ENCODE results near the gene GYG1. TPM values are rescaled to one million over a fixed set of nuclear protein-coding genes. Genes with fewer than 3 reads are reported as not detected.

GYG1 gene
- total RNA-seq, 1 experiment from 2014 or later: 45.7 TPM

Other genes with a start within 250 kb of the GYG1 start
- gene CPB1, start 163.7 kb upstream of the GYG1 start, total RNA-seq (2014; rRNA removed; shearing (Covaris generic)): not detected in 2 replicates
- gene CPA3, start 126.2 kb upstream of the GYG1 start, total RNA-seq (2014; rRNA removed; shearing (Covaris generic)): not detected in 2 replicates
- gene HLTF, start 95.0 kb downstream of the GYG1 start, total RNA-seq (2014; rRNA removed; shearing (Covaris generic)): 54.8 and 63.4 TPM in 2 replicates
- 38.8 and 39.3 TPM in 2 replicates for gene HPS3, start 138.1 kb downstream of the GYG1 start, total RNA-seq (2014; rRNA removed; shearing (Covaris generic))
- gene CP, start 230.3 kb downstream of the GYG1 start, total RNA-seq (2014; rRNA removed; shearing (Covaris generic)): 2.6 and 3.4 TPM in 2 replicates